ENCODE results near the gene ANXA6. TPM values are rescaled to one million over a fixed set of nuclear protein-coding genes. Genes with fewer than 3 reads are reported as not detected.
A peak's percentile ranks its signal among the peaks of the same experiment; 100 is the strongest.

ANXA6 gene
- total RNA-seq, 1 donor: 194 TPM

GRCh38 chr5:151082282-151082902 is 75.2 kb downstream of the ANXA6 start:
- DNase-seq (ENCODE audit: low read depth): no peak
- peak; percentile 58 for TF ChIP-seq CTCF (IDR thresholded peaks at IDR 0.05; ENCODE audit: insufficient read depth, low read length)
- H3K4me3 ChIP-seq (ENCODE audit: low read depth, low read length): peak overlapping the region; percentile 86

GRCh38 chr5:151081431-151082281 is 75.9 kb downstream of the ANXA6 start:
- no peak for TF ChIP-seq CTCF (IDR thresholded peaks at IDR 0.05; ENCODE audit: insufficient read depth, low read length)
- H3K4me3 ChIP-seq (ENCODE audit: low read depth, low read length): peak overlapping the region; percentile 86
- no peak for DNase-seq (ENCODE audit: low read depth)

GRCh38 chr5:151080613-151081430 is 76.8 kb downstream of the ANXA6 start, which contains the start of gene TNIP1:
TSS of gene TNIP1 (minus strand) at chr5:151081034. CDS start at chr5:151065095, 15,939 bp downstream.
- TF ChIP-seq CTCF (IDR thresholded peaks at IDR 0.05; ENCODE audit: insufficient read depth, low read length): no peak
- peak; percentile 88 for DNase-seq (ENCODE audit: low read depth)
- H3K4me3 ChIP-seq (ENCODE audit: low read depth, low read length): peak within 1 kb of the TSS; percentile 86

DNA sequence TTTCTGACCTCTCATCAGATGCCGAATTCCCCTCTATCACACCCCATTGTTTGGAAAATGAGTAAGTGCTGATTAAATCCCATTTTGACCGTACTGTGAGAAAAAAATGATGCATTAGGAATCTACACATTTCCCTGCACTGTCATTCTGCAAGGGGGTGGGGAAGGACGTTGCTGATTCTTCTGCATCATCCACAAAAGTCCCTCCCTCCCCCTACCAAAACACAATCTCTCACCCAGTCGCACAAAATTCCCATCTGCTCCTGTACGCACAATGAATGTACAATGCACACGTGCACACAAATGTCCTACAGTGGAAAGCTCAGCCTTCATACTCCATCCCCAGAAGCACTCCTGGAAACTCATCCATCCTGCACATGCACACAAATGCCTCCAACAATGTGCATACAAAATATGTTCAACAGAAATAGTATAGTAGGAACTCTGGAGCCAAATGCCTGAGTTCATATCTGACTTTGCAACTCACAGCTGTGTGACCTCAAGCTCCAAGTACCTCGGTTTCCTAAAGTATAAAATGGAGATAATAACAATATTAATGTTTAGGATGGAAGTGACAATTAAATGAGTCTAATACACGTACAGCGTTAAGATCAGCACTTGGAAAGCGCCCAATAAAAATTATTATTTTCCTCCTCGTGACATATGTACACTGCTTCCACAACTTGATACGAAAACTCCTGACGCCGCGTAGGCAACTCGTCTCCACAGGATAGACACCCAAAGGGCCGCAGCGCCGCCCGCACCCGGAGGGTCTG is 77.6 kb downstream of the ANXA6 start:
- no peak for TF ChIP-seq CTCF (IDR thresholded peaks at IDR 0.05; ENCODE audit: insufficient read depth, low read length)
- H3K4me3 ChIP-seq (ENCODE audit: low read depth, low read length): peak overlapping the region; percentile 86
- DNase-seq (ENCODE audit: low read depth): peak; percentile 81

- TF ChIP-seq CTCF (IDR thresholded peaks at IDR 0.05; ENCODE audit: insufficient read depth, low read length): no peak
- no peak overlapping the region for H3K4me3 ChIP-seq (ENCODE audit: low read depth, low read length)
- DNase-seq (ENCODE audit: low read depth): no peak
Observed at GRCh38 chr5:151078490-151079262, 78.9 kb downstream of the ANXA6 start.
